ENCODE data around the gene IQSEC3.

Gene IQSEC3

DNA sequence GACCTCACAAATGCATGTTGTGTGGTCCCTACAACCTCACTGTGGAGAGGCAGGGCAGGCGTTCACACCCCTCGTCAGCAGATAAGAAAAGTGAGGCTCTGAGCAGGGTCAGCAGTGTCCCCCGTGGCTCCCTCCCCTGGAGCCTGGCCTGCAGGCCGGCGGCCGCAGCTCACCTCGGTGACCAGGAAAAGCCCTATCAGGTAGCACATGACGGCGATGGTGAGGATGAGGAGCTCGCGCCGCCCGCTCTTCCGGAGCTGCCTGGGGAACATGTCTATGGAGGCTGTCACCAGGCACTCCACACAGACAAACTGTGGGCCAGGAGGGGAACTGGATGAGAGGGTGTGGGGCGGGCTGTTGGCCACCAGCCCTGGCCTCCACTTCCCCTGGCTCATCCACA lies 129.4 kb downstream of the IQSEC3 start:
- DNase-seq (ENCODE audit: low read depth in 3 of 3, low spot score in 1 of 3): no peak

DNA sequence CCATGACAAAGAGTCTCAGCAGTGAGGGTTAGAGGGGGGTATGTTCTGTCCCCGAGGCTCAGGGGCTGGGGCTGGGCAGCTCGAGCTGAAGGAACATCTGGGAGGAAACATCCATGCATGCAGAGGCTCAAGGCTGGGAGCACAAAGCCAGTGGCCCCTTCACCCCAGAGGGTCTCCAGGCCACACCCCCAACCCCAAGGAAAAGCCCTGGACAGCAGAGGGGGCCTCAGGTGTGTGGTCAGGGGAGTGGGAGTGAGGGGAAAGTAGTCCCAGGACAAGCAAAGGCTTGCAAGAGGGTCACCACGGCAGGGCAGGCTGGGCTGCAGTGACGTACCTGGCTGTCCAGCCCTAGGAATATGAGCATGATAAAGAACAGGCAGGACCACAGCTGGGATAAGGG lies 129.9 kb downstream of the IQSEC3 start:
- no peak for DNase-seq (ENCODE audit: low read depth in 3 of 3, low spot score in 1 of 3)

DNA sequence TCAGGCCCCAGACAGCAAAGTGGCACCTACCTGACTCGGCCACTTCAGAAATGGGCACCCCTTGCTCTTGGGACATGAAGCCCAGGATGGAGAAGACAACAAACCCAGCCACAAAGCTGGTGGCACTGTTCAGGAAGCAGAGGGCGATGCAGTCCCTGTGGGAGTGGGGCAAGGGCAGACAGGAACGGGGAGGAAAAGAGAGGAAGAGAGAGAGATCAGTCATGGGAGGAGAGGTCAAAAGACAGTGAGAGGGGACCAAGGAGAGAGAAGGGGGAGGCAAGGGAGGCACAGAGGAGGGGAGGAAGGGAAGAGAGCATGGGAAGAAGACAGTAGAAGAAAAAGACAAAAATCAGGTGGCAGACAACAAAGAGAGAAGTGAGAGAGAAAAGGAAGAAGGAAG lies 130.8 kb downstream of the IQSEC3 start:
- DNase-seq (ENCODE audit: low read depth in 3 of 3, low spot score in 1 of 3): no peak

DNA sequence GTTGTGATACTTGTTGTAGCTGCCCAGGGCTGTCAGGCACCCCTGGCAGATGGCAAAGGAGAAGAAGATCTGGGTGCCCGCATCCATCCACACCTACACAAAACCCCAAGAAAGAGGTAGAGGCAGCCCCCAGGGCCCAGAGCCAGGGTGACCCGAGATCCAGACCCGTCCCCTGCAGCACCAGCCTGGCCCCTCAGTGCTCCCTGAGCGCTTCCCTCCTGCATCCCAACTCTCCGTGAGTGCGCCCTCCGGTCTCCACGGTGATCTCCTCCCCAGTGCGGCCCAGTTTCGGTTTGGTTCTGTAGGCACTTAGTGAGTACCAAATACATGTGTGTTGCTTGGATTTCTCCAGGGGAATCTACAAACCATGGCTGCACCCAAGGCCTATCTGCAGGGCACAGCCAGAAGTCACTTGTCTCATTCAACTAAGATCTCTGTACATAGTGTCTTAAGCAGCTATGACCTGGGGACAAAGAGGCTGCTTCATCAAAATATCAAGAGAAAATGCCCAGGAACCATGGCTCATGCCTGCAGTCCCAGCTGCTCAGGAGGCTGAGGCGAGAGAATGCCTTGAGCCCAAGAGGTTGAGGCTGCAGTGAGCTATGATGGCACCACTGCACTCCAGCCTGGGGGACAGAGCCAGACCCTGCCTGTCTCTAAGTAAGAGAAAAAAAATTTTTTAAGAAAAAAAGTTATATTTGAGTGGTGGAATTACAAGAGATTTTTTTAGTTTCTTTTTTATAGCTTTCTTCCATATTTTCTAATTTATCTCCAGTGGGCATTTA lies 131.5 kb downstream of the IQSEC3 start:
- no peak for DNase-seq (ENCODE audit: low read depth in 3 of 3, low spot score in 1 of 3)

DNA sequence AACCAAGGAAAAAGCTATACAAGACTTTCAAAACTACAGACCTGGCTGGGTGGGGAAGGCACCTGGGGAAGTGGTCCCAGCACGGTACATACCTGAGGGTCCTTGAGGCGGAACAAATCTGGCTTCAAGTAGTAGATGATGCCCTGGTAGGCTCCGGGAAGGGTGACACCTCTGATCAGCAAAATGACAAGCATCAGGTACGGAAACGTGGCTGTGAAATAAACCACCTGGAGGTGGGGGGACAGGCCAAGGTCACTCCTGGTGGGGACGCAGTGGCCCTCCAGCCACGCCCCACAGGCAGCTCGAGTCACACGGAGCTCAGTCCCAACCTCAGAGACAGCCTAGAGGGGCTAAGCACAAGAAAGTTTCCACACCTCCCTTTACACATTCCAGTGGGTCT lies 132.1 kb downstream of the IQSEC3 start:
- DNase-seq (ENCODE audit: low read depth in 3 of 3, low spot score in 1 of 3): no peak

GRCh38 chr12:201361-201760 lies 134.8 kb downstream of the IQSEC3 start:
- no peak for DNase-seq (ENCODE audit: low read depth in 3 of 3, low spot score in 1 of 3)

DNA sequence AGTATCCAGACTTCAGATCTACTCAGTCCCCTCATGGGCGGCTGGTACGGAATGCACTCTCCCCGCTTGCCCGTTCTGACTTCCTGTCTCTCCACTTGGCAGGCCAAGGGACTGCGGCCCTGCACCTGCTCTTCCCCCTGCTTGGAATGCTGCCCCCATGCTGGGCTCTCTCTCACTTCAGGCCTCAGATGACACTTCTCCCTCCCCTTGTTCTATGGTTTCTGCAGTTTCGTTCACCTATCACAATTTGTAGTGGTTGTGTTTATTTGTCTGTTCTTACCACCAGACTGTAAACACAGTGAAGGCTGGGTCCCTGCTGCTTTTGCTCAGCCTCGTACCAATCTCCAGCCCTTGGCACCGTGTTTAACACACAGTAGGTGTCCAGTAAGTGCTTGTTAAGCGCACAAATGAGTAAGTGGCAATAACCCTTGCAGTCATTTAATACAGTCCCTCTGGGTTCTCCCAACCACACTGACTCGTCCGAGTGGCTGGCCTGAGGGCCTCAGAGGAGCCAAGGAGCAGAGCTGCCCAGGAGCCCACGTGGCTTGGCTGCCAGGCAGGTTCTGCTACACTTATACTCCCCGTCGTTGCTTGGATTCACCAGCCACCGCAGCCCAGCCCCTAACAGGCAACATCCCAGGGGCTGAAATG lies 135.6 kb downstream of the IQSEC3 start:
- no peak for DNase-seq (ENCODE audit: low read depth in 3 of 3, low spot score in 1 of 3)

- no peak for DNase-seq (ENCODE audit: low read depth in 3 of 3, low spot score in 1 of 3)
These were observed 136.5 kb downstream of the IQSEC3 start for GRCh38 chr12:203074-203461.

DNA sequence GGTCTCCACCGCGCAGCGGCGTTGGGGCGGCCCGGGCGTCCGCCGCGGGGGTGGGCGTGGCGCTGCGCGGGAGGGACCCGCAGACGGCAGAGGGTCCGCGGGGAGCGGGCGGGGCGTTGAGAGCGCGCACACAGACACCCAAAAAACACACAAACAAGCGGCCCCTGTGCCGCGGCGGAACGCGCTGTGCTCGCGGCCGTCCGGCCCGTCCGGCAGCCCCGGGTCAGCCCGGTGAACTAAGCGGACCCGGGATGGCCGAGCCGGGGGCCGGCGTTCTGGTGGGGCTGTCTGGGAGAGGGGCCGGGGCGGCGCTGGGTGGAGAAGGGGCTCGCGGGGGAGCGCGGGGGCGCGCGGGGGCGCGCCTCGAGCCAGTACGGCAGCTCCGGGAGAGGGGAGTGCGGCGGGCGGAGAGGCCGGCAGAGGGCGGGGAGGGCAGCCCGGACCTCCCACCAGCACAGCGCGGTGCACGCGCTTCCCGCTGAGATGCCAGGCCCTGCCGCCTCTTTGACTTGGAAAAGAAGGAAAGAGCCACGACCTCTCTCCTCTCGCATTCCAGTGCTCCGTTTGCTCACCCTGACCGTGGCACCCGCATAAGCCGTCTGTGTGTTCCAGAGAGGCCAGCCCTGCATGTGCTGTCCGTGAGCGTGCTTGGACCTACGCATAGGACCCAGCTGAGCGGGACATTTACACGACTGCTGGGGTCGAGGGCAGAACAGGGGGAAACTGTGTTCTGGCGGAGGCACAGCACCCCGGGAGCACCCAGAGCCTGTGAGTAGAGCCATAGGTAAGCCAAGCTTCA lies 137.1 kb downstream of the IQSEC3 start:
- no peak for DNase-seq (ENCODE audit: low read depth in 3 of 3, low spot score in 1 of 3)

GRCh38 chr12:204261-204678 lies 137.7 kb downstream of the IQSEC3 start:
- no peak for DNase-seq (ENCODE audit: low read depth in 3 of 3, low spot score in 1 of 3)

DNA sequence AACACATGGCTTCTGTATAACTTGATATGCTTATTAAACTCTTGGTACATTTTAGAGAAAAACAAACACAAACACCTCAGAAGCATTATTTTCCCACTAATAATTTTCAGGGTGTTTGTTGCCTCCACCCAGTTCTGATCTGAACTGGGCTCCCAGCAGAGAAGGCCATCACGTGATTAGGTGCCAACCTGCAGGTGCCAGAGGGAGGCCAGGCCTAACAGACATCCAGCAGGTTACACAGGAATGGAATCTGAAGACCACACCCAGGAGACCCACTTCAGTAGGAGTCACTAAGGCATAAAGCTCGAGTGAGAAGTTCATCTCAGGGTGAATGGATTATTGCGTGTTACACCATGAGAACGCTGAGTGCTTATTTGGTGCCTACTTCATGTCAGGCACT lies 138.5 kb downstream of the IQSEC3 start:
- DNase-seq (ENCODE audit: low read depth in 3 of 3, low spot score in 1 of 3): no peak

GRCh38 chr12:206746-207440 lies 140.3 kb downstream of the IQSEC3 start:
- DNase-seq (ENCODE audit: low read depth in 3 of 3, low spot score in 1 of 3): no peak

DNA sequence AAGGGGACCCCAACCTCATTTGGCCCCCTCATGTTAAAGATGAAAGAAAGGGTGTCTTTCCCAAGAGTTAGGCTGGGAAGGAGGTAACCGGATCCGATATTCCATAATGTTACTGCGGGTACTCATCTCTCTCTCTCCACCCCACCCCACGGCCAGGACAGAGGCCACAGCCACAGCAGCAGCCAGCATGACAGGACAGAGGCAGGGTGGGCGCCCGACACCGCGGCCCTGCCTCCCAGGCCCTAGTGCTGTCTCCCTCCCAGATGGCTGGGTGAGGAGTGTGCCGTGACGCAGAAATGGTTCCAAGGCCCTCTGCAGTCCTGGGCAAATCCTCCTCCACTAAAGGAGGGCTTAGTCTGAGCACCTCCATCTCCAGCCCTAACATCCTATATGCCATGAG lies 141.2 kb downstream of the IQSEC3 start:
- DNase-seq (ENCODE audit: low read depth in 3 of 3, low spot score in 1 of 3): no peak

GRCh38 chr12:208813-209212 lies 142.2 kb downstream of the IQSEC3 start:
- DNase-seq (ENCODE audit: low read depth in 3 of 3, low spot score in 1 of 3): no peak

- DNase-seq (ENCODE audit: low read depth in 3 of 3, low spot score in 1 of 3): no peak
These were observed 142.7 kb downstream of the IQSEC3 start for GRCh38 chr12:209246-209645.

DNA sequence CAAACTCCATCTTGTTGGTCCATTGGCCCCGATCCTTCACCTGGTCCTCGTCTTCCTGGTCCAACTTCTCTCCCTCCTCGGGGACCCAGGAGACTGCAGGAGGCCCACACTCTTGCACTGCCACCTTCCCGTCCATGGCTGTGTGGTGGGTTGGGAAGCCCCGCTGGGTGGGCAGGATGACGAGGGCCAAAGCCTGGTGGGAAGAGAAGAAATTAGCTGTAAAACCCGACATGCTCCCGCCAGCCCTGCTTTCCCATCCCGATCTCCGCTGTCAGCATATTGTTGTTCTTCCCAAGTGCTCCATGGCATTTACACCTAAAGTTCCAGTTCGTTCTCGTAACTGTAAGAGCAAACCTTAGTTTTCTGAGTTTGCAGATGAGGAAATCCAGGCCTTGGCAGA lies 143.3 kb downstream of the IQSEC3 start:
- no peak for DNase-seq (ENCODE audit: low read depth in 3 of 3, low spot score in 1 of 3)

DNA sequence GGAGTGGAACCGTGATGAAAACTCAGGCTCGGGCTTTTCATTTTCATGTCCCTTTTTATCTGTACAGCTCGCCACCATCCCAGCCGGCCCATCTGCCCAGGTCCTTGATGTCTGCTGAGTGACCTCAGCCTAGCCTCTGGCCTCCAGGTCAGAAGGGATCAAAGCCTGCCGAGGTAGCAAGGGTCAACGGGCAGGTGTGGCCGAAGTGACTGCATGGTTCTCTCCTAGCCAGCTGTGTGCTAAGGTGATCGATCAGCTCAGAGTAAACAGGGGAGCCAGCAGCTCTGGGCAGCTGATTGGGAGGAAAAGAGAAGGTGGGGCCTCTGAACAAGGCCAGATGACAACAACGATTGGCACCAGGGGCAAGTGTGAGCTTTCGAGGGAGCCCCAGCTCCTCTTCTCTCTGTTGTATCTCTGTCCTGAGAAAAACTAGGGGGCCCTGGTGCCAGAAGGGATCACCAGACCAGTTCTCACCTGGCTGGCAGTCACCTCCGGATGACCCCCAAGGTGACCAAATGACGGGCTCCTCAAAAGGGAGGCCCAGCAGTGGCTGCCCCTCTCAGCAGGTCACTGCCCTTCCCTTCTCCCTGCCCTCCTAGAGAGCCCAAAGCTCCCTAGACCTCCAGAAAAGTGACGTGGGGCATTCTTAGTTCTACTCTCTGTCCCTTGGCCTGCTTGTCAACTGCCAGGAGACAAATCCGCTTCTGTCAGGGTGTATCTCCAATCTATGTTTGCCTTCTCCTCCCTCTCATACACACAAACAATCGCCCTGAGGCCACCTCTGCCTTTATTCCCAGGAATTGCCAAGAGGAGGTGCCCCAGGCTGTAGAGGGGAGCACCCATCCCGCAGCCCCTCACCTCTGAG lies 143.9 kb downstream of the IQSEC3 start:
- no peak for DNase-seq (ENCODE audit: low read depth in 3 of 3, low spot score in 1 of 3)

GRCh38 chr12:211142-211465 lies 144.5 kb downstream of the IQSEC3 start:
- DNase-seq (ENCODE audit: low read depth in 3 of 3, low spot score in 1 of 3): no peak

GRCh38 chr12:211639-212414 lies 145.3 kb downstream of the IQSEC3 start:
- no peak for DNase-seq (ENCODE audit: low read depth in 3 of 3, low spot score in 1 of 3)

DNA sequence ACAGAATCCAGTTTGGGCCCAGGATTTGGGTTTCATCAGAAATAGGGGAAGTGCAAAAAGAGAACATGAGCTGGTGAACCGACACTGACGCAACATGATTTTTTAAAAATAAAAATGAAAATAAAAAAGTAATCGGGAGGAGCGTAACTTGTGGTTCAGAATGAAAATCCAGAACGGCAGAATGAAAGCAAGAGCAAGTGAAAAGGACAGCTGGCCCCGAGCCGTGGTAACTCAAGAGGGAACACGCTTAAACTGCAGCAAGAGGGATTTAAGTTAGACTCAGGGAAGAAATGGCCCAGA lies 145.8 kb downstream of the IQSEC3 start:
- no peak for DNase-seq (ENCODE audit: low read depth in 3 of 3, low spot score in 1 of 3)

All from stimulated activated CD4-positive, alpha-beta T cell treated with anti-CD3 and anti-CD28 coated beads, TNF-alpha, amount 100 ng/mL, for 1 hour (primary cell).